Adrenal gland (tissue), 5 donors: ENCODE measurements around the gene ARPC4.

ENCODE experiments used
- POLR2A ChIP-seq, 2 donors: fragments of 450-650 bp; IDR thresholded peaks; one replicate each; pipeline ENCODE4 v1.6.1; 2017; ENCODE audit warnings: antibody characterized with exemption in 2 of 2, mild to moderate bottlenecking in 2 of 2, moderate library complexity in 1 of 2
- TF ChIP-seq, protein P1 (sequence below), 6 experiments: fragments of 450-650 bp in 4 of 6; fragments of 200-600 bp in 2 of 6; sonication (generic) in 1 of 6; IDR thresholded peaks; 1 replicate in 5 of 6; 2 replicates in 1 of 6; pipeline versions ENCODE4 v1.5.1 to v1.8.0; 2016 to 2021; ENCODE audit warnings: antibody characterized with exemption in 6 of 6, mild to moderate bottlenecking in 2 of 6, moderate library complexity in 1 of 6
- donor health status: DM: no; HTN: no; CAD: no.

DNA sequence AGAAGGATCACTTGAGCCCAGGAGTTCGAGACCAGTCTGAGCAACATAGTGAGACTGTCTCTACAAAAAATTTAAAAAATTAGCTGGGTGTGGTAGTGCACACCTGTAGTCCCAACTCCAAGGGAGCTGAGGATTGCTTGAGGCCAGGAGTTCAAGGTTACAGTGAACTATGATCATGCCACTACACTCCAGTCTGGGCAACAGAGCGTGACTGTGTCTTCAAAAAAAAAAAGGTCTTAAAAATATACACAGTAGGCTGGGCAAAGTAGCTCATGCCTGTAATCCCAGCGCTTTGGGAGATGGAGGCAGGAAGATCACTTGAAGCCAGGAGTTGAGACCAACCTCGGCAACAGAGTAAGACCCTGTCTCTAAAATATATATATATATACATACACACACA is 12.0 kb upstream of the ARPC4 start:
- TF ChIP-seq, protein P1, sequence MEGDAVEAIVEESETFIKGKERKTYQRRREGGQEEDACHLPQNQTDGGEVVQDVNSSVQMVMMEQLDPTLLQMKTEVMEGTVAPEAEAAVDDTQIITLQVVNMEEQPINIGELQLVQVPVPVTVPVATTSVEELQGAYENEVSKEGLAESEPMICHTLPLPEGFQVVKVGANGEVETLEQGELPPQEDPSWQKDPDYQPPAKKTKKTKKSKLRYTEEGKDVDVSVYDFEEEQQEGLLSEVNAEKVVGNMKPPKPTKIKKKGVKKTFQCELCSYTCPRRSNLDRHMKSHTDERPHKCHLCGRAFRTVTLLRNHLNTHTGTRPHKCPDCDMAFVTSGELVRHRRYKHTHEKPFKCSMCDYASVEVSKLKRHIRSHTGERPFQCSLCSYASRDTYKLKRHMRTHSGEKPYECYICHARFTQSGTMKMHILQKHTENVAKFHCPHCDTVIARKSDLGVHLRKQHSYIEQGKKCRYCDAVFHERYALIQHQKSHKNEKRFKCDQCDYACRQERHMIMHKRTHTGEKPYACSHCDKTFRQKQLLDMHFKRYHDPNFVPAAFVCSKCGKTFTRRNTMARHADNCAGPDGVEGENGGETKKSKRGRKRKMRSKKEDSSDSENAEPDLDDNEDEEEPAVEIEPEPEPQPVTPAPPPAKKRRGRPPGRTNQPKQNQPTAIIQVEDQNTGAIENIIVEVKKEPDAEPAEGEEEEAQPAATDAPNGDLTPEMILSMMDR (IDR thresholded peaks at IDR 0.05) = no peak
- no peak for TF ChIP-seq POLR2A (IDR thresholded peaks at IDR 0.05)
